H9 (cell line): ENCODE measurements around the gene SUFU. TPM values are rescaled to one million over a fixed set of nuclear protein-coding genes. Genes with fewer than 3 reads are reported as not detected.

Experiments
- DNase-seq: peaks from one replicate; pipeline ENCODE4 v3.0.0-alpha.2; 2017
- H2AFZ ChIP-seq: one replicate; pipeline ENCODE4 v1.6.1; 2013; ENCODE audit warnings: mild to moderate bottlenecking, low read length, control low read depth, moderate library complexity
- H2AK5ac ChIP-seq: 2 replicates; pipeline ENCODE4 v1.6.1; 2013; ENCODE audit warnings: low read length, control low read depth, mixed read lengths; ENCODE audit not compliant: insufficient read length
- H2BK120ac ChIP-seq: one replicate; pipeline ENCODE4 v1.6.1; 2013; ENCODE audit warnings: low read depth, mild to moderate bottlenecking, low read length, control low read depth, inconsistent platforms; ENCODE audit not compliant: poor library complexity, severe bottlenecking
- H2BK12ac ChIP-seq: 2 replicates; pipeline ENCODE4 v1.6.1; 2013; ENCODE audit warnings: low read length, control low read depth, mixed read lengths, low read depth; ENCODE audit not compliant: insufficient read length
- H2BK15ac ChIP-seq: 2 replicates; pipeline ENCODE4 v1.6.1; 2013; ENCODE audit warnings: low read depth, low read length, control low read depth
- H2BK20ac ChIP-seq: one replicate; pipeline ENCODE4 v1.6.1; 2013; ENCODE audit warnings: low read depth, mild to moderate bottlenecking, low read length, control low read depth, inconsistent platforms; ENCODE audit not compliant: poor library complexity, severe bottlenecking
- H2BK5ac ChIP-seq: 2 replicates; pipeline ENCODE4 v1.6.1; 2013; ENCODE audit warnings: low read length, control low read depth, mixed read lengths; ENCODE audit not compliant: insufficient read length
- H3K14ac ChIP-seq: 2 replicates; pipeline ENCODE4 v1.6.1; 2013; ENCODE audit warnings: low read length, control low read depth; ENCODE audit not compliant: insufficient read depth
- H3K18ac ChIP-seq: 2 replicates; pipeline ENCODE4 v1.6.1; 2013; ENCODE audit warnings: low read depth, mild to moderate bottlenecking, mixed read lengths, low read length, control low read depth; ENCODE audit not compliant: insufficient read length
- H3K23ac ChIP-seq: 2 replicates; pipeline ENCODE4 v1.6.1; 2013; ENCODE audit warnings: low read length, control low read depth, mixed read lengths, low read depth; ENCODE audit not compliant: insufficient read length
- H3K23me2 ChIP-seq: 2 replicates; pipeline ENCODE4 v1.6.1; 2013; ENCODE audit warnings: low read depth, mild to moderate bottlenecking, mixed read lengths, low read length, control low read depth; ENCODE audit not compliant: insufficient read length, poor library complexity, severe bottlenecking
- H3K27ac ChIP-seq: 2 replicates; pipeline ENCODE4 v1.5.1; 2013; ENCODE audit warnings: low read length, control low read depth, mixed read lengths, low read depth; ENCODE audit not compliant: insufficient read length
- H3K27me3 ChIP-seq: 2 replicates; pipeline ENCODE4 v1.6.1; 2013; ENCODE audit warnings: low read length, control low read depth, inconsistent platforms; ENCODE audit not compliant: insufficient read depth
- H3K4ac ChIP-seq: 2 replicates; pipeline ENCODE4 v1.6.1; 2013; ENCODE audit warnings: low read depth, mild to moderate bottlenecking, control low read depth, inconsistent platforms, low read length, moderate library complexity
- H3K4me1 ChIP-seq: 2 replicates; pipeline ENCODE4 v1.6.1; 2013; ENCODE audit warnings: low read length, control low read depth, inconsistent platforms; ENCODE audit not compliant: insufficient read depth
- H3K4me2 ChIP-seq: 2 replicates; pipeline ENCODE4 v1.6.1; 2013; ENCODE audit warnings: low read length, control low read depth, mixed read lengths; ENCODE audit not compliant: insufficient read length, insufficient read depth
- H3K56ac ChIP-seq: 2 replicates; pipeline ENCODE4 v1.6.1; 2013; ENCODE audit warnings: low read depth, mild to moderate bottlenecking, mixed read lengths, low read length, control low read depth; ENCODE audit not compliant: insufficient read length
- H3K79me1 ChIP-seq: 2 replicates; pipeline ENCODE4 v1.6.1; 2013; ENCODE audit warnings: low read depth, mild to moderate bottlenecking, moderate library complexity, low read length, control low read depth, inconsistent platforms; ENCODE audit not compliant: insufficient read depth, poor library complexity, severe bottlenecking
- H3K79me2 ChIP-seq: 2 replicates; pipeline ENCODE4 v1.6.1; 2013; ENCODE audit warnings: low read length, control low read depth, inconsistent platforms; ENCODE audit not compliant: insufficient read depth
- H3K9ac ChIP-seq: 2 replicates; pipeline ENCODE4 v1.6.1; 2013; ENCODE audit warnings: low read length, control low read depth, mixed read lengths; ENCODE audit not compliant: insufficient read length; ENCODE audit errors: extremely low read depth
- H3K9me3 ChIP-seq: one replicate; pipeline ENCODE4 v1.6.1; 2013; ENCODE audit warnings: low read depth, low read length, inconsistent platforms; ENCODE audit not compliant: control insufficient read depth
- H3T11ph ChIP-seq: one replicate; pipeline ENCODE4 v1.6.1; 2013; ENCODE audit warnings: mild to moderate bottlenecking, low read length, control low read depth, inconsistent platforms
- H4K20me1 ChIP-seq: one replicate; pipeline ENCODE4 v1.6.1; 2013; ENCODE audit not compliant: control insufficient read depth, insufficient read length, insufficient read depth
- H4K5ac ChIP-seq: 2 replicates; pipeline ENCODE4 v1.6.1; 2013; ENCODE audit warnings: low read depth, mild to moderate bottlenecking, mixed read lengths, low read length, control low read depth; ENCODE audit not compliant: insufficient read length
- H4K8ac ChIP-seq: replicated peaks from 2 replicates; pipeline ENCODE4 v1.6.1; 2013; ENCODE audit warnings: low read length, control low read depth, mixed read lengths, low read depth; ENCODE audit not compliant: insufficient read length
- H4K91ac ChIP-seq: 2 replicates; pipeline ENCODE4 v1.6.1; 2013; ENCODE audit warnings: low read depth, mild to moderate bottlenecking, moderate library complexity, mixed read lengths, low read length, control low read depth; ENCODE audit not compliant: insufficient read length
- H3K27ac Mint-ChIP-seq, 3 experiments: 2 replicates in 2 of 3; 3 replicates in 1 of 3; pipeline ENCODE4 v1.8.0; 2020 to 2021; ENCODE audit warnings: mixed read lengths in 3 of 3, mild to moderate bottlenecking in 1 of 3, moderate library complexity in 1 of 3
- H3K27me3 Mint-ChIP-seq: 2 replicates; pipeline ENCODE4 v1.8.0; 2021; ENCODE audit warnings: low read depth, mild to moderate bottlenecking, moderate library complexity, mixed read lengths
- H3K36me3 Mint-ChIP-seq, 3 experiments: 2 replicates in 2 of 3; 3 replicates in 1 of 3; pipeline ENCODE4 v1.8.0; 2020 to 2021; ENCODE audit warnings: low read depth in 3 of 3, mixed read lengths in 3 of 3; ENCODE audit not compliant: insufficient read depth in 1 of 3
- H3K4me1 Mint-ChIP-seq, 2 experiments: 2 replicates each; pipeline ENCODE4 v1.8.0; 2020; ENCODE audit warnings: mixed read lengths in 2 of 2
- H3K4me3 Mint-ChIP-seq, 2 experiments: 2 replicates in 1 of 2; 3 replicates in 1 of 2; pipeline ENCODE4 v1.8.0; 2020 to 2021; ENCODE audit warnings: mild to moderate bottlenecking in 2 of 2, mixed read lengths in 2 of 2, moderate library complexity in 1 of 2
- H3K9me3 Mint-ChIP-seq, 2 experiments: 2 replicates in 1 of 2; 3 replicates in 1 of 2; pipeline ENCODE4 v1.8.0; 2020; ENCODE audit warnings: mild to moderate bottlenecking in 2 of 2, mixed read lengths in 2 of 2, moderate library complexity in 1 of 2
- WGBS: extraction: QIAGEN DNeasy Blood & Tissue Kit; methylation state at CpG from one replicate; pipeline ENCODE4 v1.1.7; 2013; ENCODE audit warnings: missing lambda C conversion rate, low lambda C conversion rate, mixed read lengths; ENCODE audit not compliant: insufficient read length; ENCODE audit errors: extremely low coverage; 5-methylcytosine and 5-hydroxymethylcytosine counted together
- total RNA-seq: library from RNA; stranded (reverse); gene quantifications from 2 replicates; pipeline ENCODE4 v1.2.1, GENCODE V29; 2021
- TF ChIP-seq, protein P1 (sequence below): fragments of 200-600 bp; sonication (generic); conservative IDR thresholded peaks from 3 replicates; pipeline ENCODE4 v1.8.0; 2021; ENCODE audit warnings: antibody characterized with exemption, mild to moderate bottlenecking

The SUFU gene
- total RNA-seq, 1 experiment from 2014 or later = 9.5 TPM

DNA sequence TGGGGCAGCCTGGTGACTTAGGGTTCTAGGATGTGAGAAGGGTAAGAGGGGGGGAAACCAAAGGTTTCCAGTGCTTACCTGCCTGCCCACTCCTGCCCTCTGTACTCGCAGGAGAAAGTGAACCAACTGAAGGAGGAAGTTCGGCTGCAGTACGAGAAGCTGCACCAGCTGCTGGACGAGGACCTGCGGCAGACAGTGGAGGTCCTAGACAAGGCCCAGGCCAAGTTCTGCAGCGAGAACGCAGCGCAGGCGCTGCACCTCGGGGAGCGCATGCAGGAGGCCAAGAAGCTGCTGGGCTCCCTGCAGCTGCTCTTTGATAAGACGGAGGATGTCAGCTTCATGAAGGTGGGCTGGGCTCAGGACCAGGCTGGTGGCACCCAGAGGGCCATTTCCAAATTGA, 151.2 kb downstream of the SUFU start:
- Histone ChIP-seq H2BK120ac (no peak overlapping the region), H4K5ac (no peak overlapping the region), H2AK5ac (no peak overlapping the region), H3K14ac (no peak overlapping the region), H3K23ac (no peak overlapping the region), H3K4me1 (no peaks in the 10 kb centered on the region; the same call in 1 of the 2 replicates), H4K91ac (no peak overlapping the region), H3K56ac (no peak overlapping the region), H2BK5ac (no peak overlapping the region), H2BK20ac (no peak overlapping the region), H3K9ac (no peak overlapping the region), H3K79me1 (peaks cover 6% of the 10 kb centered on the region), H4K8ac (no peak overlapping the region), H2BK15ac (no peak overlapping the region), H2AFZ (no peak overlapping the region), H3K23me2 (no peaks in the 10 kb centered on the region), H4K20me1 (no peaks in the 10 kb centered on the region), H3K9me3 (no peaks in the 10 kb centered on the region), H3T11ph (no peak overlapping the region), H3K27ac (no peak overlapping the region), H3K27me3 (no peaks in the 10 kb centered on the region), H3K18ac (no peak overlapping the region), H2BK12ac (no peak overlapping the region), H3K4ac (no peak overlapping the region), H3K4me2 (no peak overlapping the region), H3K79me2 (peaks cover 2% of the 10 kb centered on the region; the same call in 1 of the 2 replicates)
- no peak overlapping the region for H3K27ac Mint-ChIP-seq
- no peaks in the 10 kb centered on the region for H3K27me3 Mint-ChIP-seq
- H3K4me3 Mint-ChIP-seq = no peak overlapping the region
- WGBS = no CpG with 5 or more reads among the region's 12 CpGs
- no peak for DNase-seq
- no peaks in the 10 kb centered on the region for H3K9me3 Mint-ChIP-seq
- TF ChIP-seq, protein P1, sequence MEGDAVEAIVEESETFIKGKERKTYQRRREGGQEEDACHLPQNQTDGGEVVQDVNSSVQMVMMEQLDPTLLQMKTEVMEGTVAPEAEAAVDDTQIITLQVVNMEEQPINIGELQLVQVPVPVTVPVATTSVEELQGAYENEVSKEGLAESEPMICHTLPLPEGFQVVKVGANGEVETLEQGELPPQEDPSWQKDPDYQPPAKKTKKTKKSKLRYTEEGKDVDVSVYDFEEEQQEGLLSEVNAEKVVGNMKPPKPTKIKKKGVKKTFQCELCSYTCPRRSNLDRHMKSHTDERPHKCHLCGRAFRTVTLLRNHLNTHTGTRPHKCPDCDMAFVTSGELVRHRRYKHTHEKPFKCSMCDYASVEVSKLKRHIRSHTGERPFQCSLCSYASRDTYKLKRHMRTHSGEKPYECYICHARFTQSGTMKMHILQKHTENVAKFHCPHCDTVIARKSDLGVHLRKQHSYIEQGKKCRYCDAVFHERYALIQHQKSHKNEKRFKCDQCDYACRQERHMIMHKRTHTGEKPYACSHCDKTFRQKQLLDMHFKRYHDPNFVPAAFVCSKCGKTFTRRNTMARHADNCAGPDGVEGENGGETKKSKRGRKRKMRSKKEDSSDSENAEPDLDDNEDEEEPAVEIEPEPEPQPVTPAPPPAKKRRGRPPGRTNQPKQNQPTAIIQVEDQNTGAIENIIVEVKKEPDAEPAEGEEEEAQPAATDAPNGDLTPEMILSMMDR = no peak
- peaks cover 20 to 56% (median 49%) of the 10 kb centered on the region in 3 experiments for H3K36me3 Mint-ChIP-seq
- H3K4me1 Mint-ChIP-seq = peaks cover 25 to 42% of the 10 kb centered on the region in 2 experiments
